Esophagus muscularis mucosa (tissue), 4 donors: Measurements from ENCODE around the gene PKHD1. TPM values are rescaled to one million over a fixed set of nuclear protein-coding genes. Genes with fewer than 3 reads are reported as not detected.

Experiments
- DNase-seq: peaks from one replicate; pipeline ENCODE4 v3.0.0-alpha.2; 2017; ENCODE audit errors: extremely low spot score
- H3K27ac ChIP-seq, 4 donors: fragments of 200-600 bp; sonication (generic); replicated peaks in 1 of 4; 1 replicate in 3 of 4; 2 replicates in 1 of 4; pipeline ENCODE4 v1.5.1; 2016 to 2019; ENCODE audit warnings: mild to moderate bottlenecking in 1 of 4
- H3K27me3 ChIP-seq, 4 donors: fragments of 200-600 bp; sonication (generic); one replicate each; pipeline versions ENCODE4 v1.5.1 to v1.6.0; 2016 to 2019
- H3K36me3 ChIP-seq, 4 donors: fragments of 200-600 bp; sonication (generic); one replicate each; pipeline ENCODE4 v1.5.1; 2016 to 2019
- H3K4me1 ChIP-seq, 4 donors: fragments of 200-600 bp; sonication (generic); one replicate each; pipeline ENCODE4 v1.5.1; 2016 to 2019
- H3K4me3 ChIP-seq, 4 donors: fragments of 200-600 bp; sonication (generic); 1 replicate in 2 of 4; 2 replicates in 2 of 4; pipeline ENCODE4 v1.5.1; 2016 to 2019; ENCODE audit warnings: mild to moderate bottlenecking in 4 of 4, moderate library complexity in 1 of 4
- H3K9me3 ChIP-seq, 4 donors: fragments of 200-600 bp; sonication (generic); 1 replicate in 3 of 4; 2 replicates in 1 of 4; pipeline ENCODE4 v1.5.1; 2016 to 2019
- CTCF ChIP-seq, 3 experiments: fragments of 200-600 bp in 2 of 3; fragments of 450-650 bp in 1 of 3; sonication (generic) in 2 of 3; IDR thresholded peaks; one replicate each; pipeline ENCODE4 v1.5.1; 2017 to 2019; ENCODE audit warnings: antibody characterized with exemption in 3 of 3, mild to moderate bottlenecking in 2 of 3, moderate library complexity in 1 of 3
- EP300 ChIP-seq: sonication (generic); formaldehyde crosslinking; IDR thresholded peaks from one replicate; pipeline ENCODE4 v1.6.1; 2017; ENCODE audit warnings: antibody characterized with exemption
- POLR2A ChIP-seq: fragments of 450-650 bp; IDR thresholded peaks from one replicate; pipeline ENCODE4 v1.6.1; 2017; ENCODE audit warnings: antibody characterized with exemption, moderate library complexity, mild to moderate bottlenecking, low read depth
- POLR2AphosphoS5 ChIP-seq, 2 donors: sonication (generic); formaldehyde crosslinking; IDR thresholded peaks; one replicate each; pipeline ENCODE4 v1.6.1; 2017; ENCODE audit warnings: antibody characterized with exemption in 2 of 2
- WGBS: methylation state at CpG from one replicate; pipeline ENCODE4 v1.1.5; 2018; 5-methylcytosine and 5-hydroxymethylcytosine counted together
- intact Hi-C: fragments of 100-400 bp; cut with DNase I; formaldehyde crosslinking; loops from one replicate; pipeline ENCODE4 v1.15.1; 2023
- total RNA-seq, 4 donors: library from RNA; depleted of rRNA; stranded (reverse); fragments of >200 nt; gene quantifications; one replicate each; pipeline versions ENCODE4 v1.1.0 to v1.2.1, GENCODE V29; 2016

The PKHD1 gene
- total RNA-seq, 4 donors from 2014 or later: under 0.01 TPM; not detected in 3

GRCh38 chr6:52086741-52087140 is 672 bp downstream of the PKHD1 start:
- TF ChIP-seq POLR2AphosphoS5 (IDR thresholded peaks at IDR 0.05) (no peak), CTCF (IDR thresholded peaks at IDR 0.05) (no peak), EP300 (no peak), POLR2A (no peak)
- DNase-seq: no peak
- intact Hi-C loops: no loop called here

GRCh38 chr6:52081237-52081636 is 6.2 kb downstream of the PKHD1 start:
- H3K9me3 ChIP-seq: no peaks in the 10 kb centered on the region
- H3K27ac ChIP-seq: no peak overlapping the region
- no peak for DNase-seq
- H3K4me1 ChIP-seq: no peaks in the 10 kb centered on the region
- H3K4me3 ChIP-seq: no peak overlapping the region
- intact Hi-C loops: no loop called here
- no peaks in the 10 kb centered on the region for H3K27me3 ChIP-seq
- TF ChIP-seq EP300: no peak
- no peak for TF ChIP-seq POLR2A
- no peak for TF ChIP-seq CTCF (IDR thresholded peaks at IDR 0.05)
- no peak for TF ChIP-seq POLR2AphosphoS5 (IDR thresholded peaks at IDR 0.05)
- 80% methylated on average over 4 of the region's 4 CpGs for WGBS
- no peaks in the 10 kb centered on the region for H3K36me3 ChIP-seq

More at GRCh38 chr6:52086741-52087140, 672 bp downstream of the PKHD1 start:
- Histone ChIP-seq H3K27me3 (no peaks in the 10 kb centered on the region), H3K4me1 (no peaks in the 10 kb centered on the region), H3K27ac (no peak overlapping the region), H3K36me3 (no peaks in the 10 kb centered on the region), H3K9me3 (no peaks in the 10 kb centered on the region), H3K4me3 (no peak overlapping the region)
- 61% methylated on average over 5 of the region's 5 CpGs for WGBS

GRCh38 chr6:52077961-52078625 is 9.3 kb downstream of the PKHD1 start:
- TF ChIP-seq POLR2A (no peak), CTCF (IDR thresholded peaks at IDR 0.05) (no peak), EP300 (no peak), POLR2AphosphoS5 (IDR thresholded peaks at IDR 0.05) (no peak)
- 71% methylated on average over 8 of the region's 8 CpGs for WGBS
- Histone ChIP-seq H3K4me3 (no peak overlapping the region), H3K9me3 (no peaks in the 10 kb centered on the region), H3K27ac (no peak overlapping the region), H3K4me1 (no peaks in the 10 kb centered on the region), H3K36me3 (no peaks in the 10 kb centered on the region), H3K27me3 (no peaks in the 10 kb centered on the region)
- no peak for DNase-seq
- intact Hi-C loops: no loop called here

- Histone ChIP-seq H3K36me3 (no peaks in the 10 kb centered on the region), H3K9me3 (no peaks in the 10 kb centered on the region), H3K4me3 (no peak overlapping the region), H3K4me1 (no peaks in the 10 kb centered on the region), H3K27me3 (no peaks in the 10 kb centered on the region), H3K27ac (no peak overlapping the region)
- no peak for DNase-seq
- 59% methylated on average over 3 of the region's 3 CpGs for whole genome bisulfite sequencing
- intact Hi-C loops: no loop called here
- TF ChIP-seq POLR2A (no peak), CTCF (IDR thresholded peaks at IDR 0.05) (no peak), POLR2AphosphoS5 (IDR thresholded peaks at IDR 0.05) (no peak), EP300 (no peak)
Measured at GRCh38 chr6:52077180-52077884, 10.1 kb downstream of the PKHD1 start.
